IPS DF 6.9 (cell line): ENCODE results near the gene FHIT.

ENCODE experiments used
- DNase-seq: peaks from one replicate; pipeline ENCODE4 v3.0.0-alpha.2; 2013; ENCODE audit warnings: low read depth, low spot score
- H3K27ac ChIP-seq: one replicate; pipeline ENCODE4 v1.5.1; 2013; ENCODE audit warnings: low read length, control low read depth
- H3K27me3 ChIP-seq: 2 replicates; pipeline ENCODE4 v1.6.1; 2013; ENCODE audit warnings: mild to moderate bottlenecking, low read length; ENCODE audit not compliant: control insufficient read depth, insufficient read depth
- H3K36me3 ChIP-seq: 2 replicates; pipeline ENCODE4 v1.6.1; 2013; ENCODE audit warnings: low read length; ENCODE audit not compliant: control insufficient read depth, insufficient read depth
- H3K4me1 ChIP-seq: 2 replicates; pipeline ENCODE4 v1.6.1; 2013; ENCODE audit warnings: low read length; ENCODE audit not compliant: control insufficient read depth, insufficient read depth
- H3K4me3 ChIP-seq: 2 replicates; pipeline ENCODE4 v1.5.1; 2013; ENCODE audit warnings: mild to moderate bottlenecking, low read length
- H3K9me3 ChIP-seq: 2 replicates; pipeline ENCODE4 v1.6.1; 2013; ENCODE audit warnings: low read length, inconsistent platforms; ENCODE audit not compliant: control insufficient read depth, insufficient read depth
- WGBS: extraction: QIAGEN DNeasy Blood & Tissue Kit; methylation state at CpG from one replicate; pipeline ENCODE4 v1.1.7; 2013; ENCODE audit warnings: mixed read lengths, missing lambda C conversion rate; ENCODE audit not compliant: insufficient read length, insufficient coverage; 5-methylcytosine and 5-hydroxymethylcytosine counted together

Gene FHIT

GRCh38 chr3:59783468-59783988, 1467.7 kb downstream of the FHIT start:
- no peaks in the 10 kb centered on the region for H3K9me3 ChIP-seq
- no CpG with 5 or more reads among the region's 3 CpGs for WGBS
- no peak overlapping the region for H3K27ac ChIP-seq
- no peaks in the 10 kb centered on the region; the same call in 1 of the 2 replicates for H3K4me1 ChIP-seq
- DNase-seq, result no peak
- H3K27me3 ChIP-seq, result no peaks in the 10 kb centered on the region
- no peaks in the 10 kb centered on the region for H3K36me3 ChIP-seq
- H3K4me3 ChIP-seq, result no peak overlapping the region

DNA sequence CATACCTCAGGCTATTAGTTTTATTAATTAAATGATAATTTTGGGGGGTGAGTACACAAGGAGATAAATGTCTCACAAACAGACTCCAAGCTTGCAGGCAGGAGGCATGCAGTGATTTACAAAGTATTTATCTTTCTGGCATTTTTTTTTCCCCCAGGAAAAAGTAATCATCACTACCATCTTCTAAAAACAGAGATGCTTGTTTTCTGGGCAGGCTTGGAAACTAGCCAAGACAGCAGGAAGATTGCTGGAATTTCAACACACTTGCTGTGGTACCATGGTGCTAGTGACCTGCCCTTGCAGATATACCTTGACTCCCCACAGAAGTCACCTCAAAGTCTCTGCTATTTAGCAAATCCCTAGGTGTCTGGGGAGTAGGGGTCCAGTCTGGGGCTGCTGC, 1468.6 kb downstream of the FHIT start:
- Histone ChIP-seq H3K9me3 (no peaks in the 10 kb centered on the region), H3K36me3 (no peaks in the 10 kb centered on the region), H3K4me1 (no peaks in the 10 kb centered on the region; the same call in 1 of the 2 replicates), H3K27ac (no peak overlapping the region), H3K27me3 (no peaks in the 10 kb centered on the region), H3K4me3 (no peak overlapping the region)
- DNase-seq, result no peak

DNA sequence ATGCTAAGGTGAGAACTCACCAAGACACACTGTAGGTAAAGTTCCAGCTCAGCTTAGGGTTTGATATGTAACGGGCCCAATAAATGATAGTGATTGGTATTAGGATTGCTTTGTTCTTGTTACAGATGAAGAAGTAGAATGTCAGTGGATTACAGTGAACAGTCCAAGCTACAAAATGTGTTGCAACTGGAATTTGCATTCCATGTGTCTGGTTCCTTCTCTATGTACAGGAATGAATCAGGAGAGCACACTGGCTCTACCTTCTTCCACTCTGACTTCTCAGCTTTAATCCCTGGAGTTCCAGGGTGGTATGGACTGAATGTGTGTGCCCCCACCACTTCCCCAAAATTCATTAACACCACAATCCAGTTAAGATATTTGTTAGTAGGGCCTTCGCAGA, 1471.0 kb downstream of the FHIT start:
- H3K4me1 ChIP-seq, result no peaks in the 10 kb centered on the region; the same call in 1 of the 2 replicates
- no peak for DNase-seq
- WGBS, result no CpG with 5 or more reads among the region's 2 CpGs
- H3K9me3 ChIP-seq, result no peaks in the 10 kb centered on the region
- no peak overlapping the region for H3K4me3 ChIP-seq
- H3K27ac ChIP-seq, result no peak overlapping the region
- H3K36me3 ChIP-seq, result no peaks in the 10 kb centered on the region
- H3K27me3 ChIP-seq, result no peaks in the 10 kb centered on the region

DNA sequence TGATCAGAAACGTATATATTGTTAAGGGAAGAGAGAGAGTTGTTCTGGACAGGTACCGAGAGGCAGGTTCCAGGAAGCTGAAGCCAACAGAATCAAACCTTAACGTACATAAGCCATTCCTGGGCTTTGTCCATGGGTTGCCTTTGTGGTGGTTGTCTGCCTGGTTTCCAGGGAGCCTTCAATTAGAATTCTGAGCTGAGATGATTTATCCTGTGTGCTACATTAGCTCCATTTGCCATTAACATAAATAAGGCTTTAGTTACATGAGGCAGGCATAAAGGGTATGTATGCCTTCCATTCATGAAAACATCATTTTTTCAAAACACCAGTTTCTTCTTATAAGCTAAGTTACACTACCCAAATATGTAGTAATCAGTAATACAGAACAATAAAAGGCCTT, 1472.0 kb downstream of the FHIT start:
- no peaks in the 10 kb centered on the region for H3K9me3 ChIP-seq
- WGBS, result no CpG with 5 or more reads among the region's 3 CpGs
- no peaks in the 10 kb centered on the region for H3K27me3 ChIP-seq
- DNase-seq, result no peak
- H3K4me1 ChIP-seq, result no peaks in the 10 kb centered on the region; the same call in 1 of the 2 replicates
- H3K27ac ChIP-seq, result no peak overlapping the region
- H3K36me3 ChIP-seq, result no peaks in the 10 kb centered on the region
- no peak overlapping the region for H3K4me3 ChIP-seq

GRCh38 chr3:59777667-59778077, 1473.6 kb downstream of the FHIT start:
- Histone ChIP-seq H3K27me3 (no peaks in the 10 kb centered on the region), H3K36me3 (no peaks in the 10 kb centered on the region), H3K4me3 (no peak overlapping the region), H3K27ac (no peak overlapping the region), H3K4me1 (no peaks in the 10 kb centered on the region), H3K9me3 (no peaks in the 10 kb centered on the region)
- no peak for DNase-seq
- no CpG with 5 or more reads among the region's 3 CpGs for WGBS

DNA sequence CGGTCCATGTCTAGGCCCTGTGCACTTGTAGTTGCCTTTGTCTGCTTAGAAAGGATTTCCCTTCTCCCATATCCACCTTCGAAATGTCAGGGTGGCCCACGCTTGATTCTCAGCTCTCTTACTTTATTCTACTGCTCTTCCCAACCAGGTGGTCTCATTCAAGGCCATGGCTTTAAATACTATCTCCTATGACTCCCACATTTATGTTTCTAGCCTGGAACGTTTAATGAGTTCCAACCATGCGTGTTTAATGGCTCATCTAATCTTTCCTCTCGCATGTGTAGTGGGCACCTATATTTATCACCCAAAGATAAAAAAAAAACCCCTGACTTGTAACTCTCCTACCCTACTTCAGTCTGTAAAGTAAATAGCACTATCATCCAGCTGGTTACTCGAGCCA, 1474.2 kb downstream of the FHIT start:
- H3K4me1 ChIP-seq, result no peaks in the 10 kb centered on the region
- H3K36me3 ChIP-seq, result no peaks in the 10 kb centered on the region
- no peak overlapping the region for H3K27ac ChIP-seq
- no peaks in the 10 kb centered on the region for H3K9me3 ChIP-seq
- H3K27me3 ChIP-seq, result no peaks in the 10 kb centered on the region
- WGBS, result no CpG with 5 or more reads among the region's 7 CpGs
- DNase-seq, result no peak
- H3K4me3 ChIP-seq, result no peak overlapping the region

GRCh38 chr3:59775761-59776325, 1475.4 kb downstream of the FHIT start:
- no CpG with 5 or more reads among the region's 7 CpGs for WGBS
- DNase-seq, result no peak

DNA sequence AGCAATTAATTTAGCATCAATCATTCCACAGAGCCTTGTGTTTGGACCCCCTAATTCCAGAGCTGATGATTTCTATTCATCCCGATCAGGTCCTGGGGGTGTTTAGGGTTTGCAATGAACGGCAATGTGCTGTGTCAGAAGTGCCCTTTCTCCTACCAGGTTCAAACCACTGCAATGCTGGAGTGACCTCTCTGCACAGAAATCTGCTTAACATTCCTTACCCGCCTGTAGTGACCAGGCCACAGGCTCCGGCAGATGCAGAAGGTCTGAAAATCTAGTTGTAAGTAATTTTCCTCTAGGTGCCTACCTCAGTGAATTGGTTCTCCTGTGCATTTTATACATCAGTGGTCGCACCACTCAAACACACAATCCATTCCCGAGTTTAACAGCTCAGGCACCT, 1476.1 kb downstream of the FHIT start:
- Histone ChIP-seq H3K4me1 (no peaks in the 10 kb centered on the region), H3K36me3 (no peaks in the 10 kb centered on the region), H3K4me3 (no peak overlapping the region), H3K27ac (no peak overlapping the region), H3K27me3 (no peaks in the 10 kb centered on the region), H3K9me3 (no peaks in the 10 kb centered on the region)
- DNase-seq, result no peak
- 100% methylated on average over 1 of the region's 6 CpGs for WGBS

More at GRCh38 chr3:59775761-59776325, 1475.4 kb downstream of the FHIT start:
- Histone ChIP-seq H3K4me1 (no peaks in the 10 kb centered on the region), H3K27me3 (no peaks in the 10 kb centered on the region), H3K4me3 (no peak overlapping the region), H3K36me3 (no peaks in the 10 kb centered on the region), H3K27ac (no peak overlapping the region), H3K9me3 (no peaks in the 10 kb centered on the region)

DNA sequence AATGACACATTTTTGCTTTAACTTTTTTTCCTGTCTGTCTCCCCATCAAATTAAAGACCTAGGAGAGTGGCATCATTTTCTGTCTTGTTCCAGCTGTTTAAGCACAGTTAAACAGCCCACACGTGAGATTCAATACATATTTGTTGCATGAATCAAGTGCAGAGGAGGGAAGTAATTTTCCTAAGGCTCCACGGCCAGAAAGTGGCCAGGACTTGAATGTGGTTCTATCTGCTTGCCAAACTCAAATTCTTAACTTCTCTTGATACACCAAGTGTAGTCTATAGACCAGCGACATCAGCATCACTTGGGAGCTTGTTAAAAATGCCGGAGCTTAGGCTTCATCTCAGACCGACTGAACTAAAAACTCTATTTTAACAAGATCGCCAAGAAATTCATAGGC, 1476.6 kb downstream of the FHIT start:
- H3K27me3 ChIP-seq, result no peaks in the 10 kb centered on the region
- H3K9me3 ChIP-seq, result no peaks in the 10 kb centered on the region
- no peaks in the 10 kb centered on the region for H3K4me1 ChIP-seq
- H3K36me3 ChIP-seq, result no peaks in the 10 kb centered on the region
- H3K27ac ChIP-seq, result no peak overlapping the region
- DNase-seq, result no peak
- no peak overlapping the region for H3K4me3 ChIP-seq
- WGBS, result no CpG with 5 or more reads among the region's 6 CpGs

GRCh38 chr3:59774000-59774399, 1477.3 kb downstream of the FHIT start:
- Histone ChIP-seq H3K27ac (no peak overlapping the region), H3K36me3 (no peaks in the 10 kb centered on the region), H3K9me3 (no peaks in the 10 kb centered on the region), H3K4me3 (no peak overlapping the region), H3K27me3 (no peaks in the 10 kb centered on the region), H3K4me1 (no peaks in the 10 kb centered on the region)
- DNase-seq, result no peak
- WGBS, result no CpG with 5 or more reads among the region's 6 CpGs
